T follicular helper cell (primary cell): ENCODE results near the gene GNG7.
"Not testable (repeated sequence)": the region's sequence is repeated elsewhere in the genome, so short reads cannot be mapped to it uniquely, and the experiment has no call there.

Experiments used
- DNase-seq: peaks from one replicate; pipeline ENCODE4 v3.0.0-alpha.2; 2020; ENCODE audit warnings: low read depth

Gene GNG7

DNA sequence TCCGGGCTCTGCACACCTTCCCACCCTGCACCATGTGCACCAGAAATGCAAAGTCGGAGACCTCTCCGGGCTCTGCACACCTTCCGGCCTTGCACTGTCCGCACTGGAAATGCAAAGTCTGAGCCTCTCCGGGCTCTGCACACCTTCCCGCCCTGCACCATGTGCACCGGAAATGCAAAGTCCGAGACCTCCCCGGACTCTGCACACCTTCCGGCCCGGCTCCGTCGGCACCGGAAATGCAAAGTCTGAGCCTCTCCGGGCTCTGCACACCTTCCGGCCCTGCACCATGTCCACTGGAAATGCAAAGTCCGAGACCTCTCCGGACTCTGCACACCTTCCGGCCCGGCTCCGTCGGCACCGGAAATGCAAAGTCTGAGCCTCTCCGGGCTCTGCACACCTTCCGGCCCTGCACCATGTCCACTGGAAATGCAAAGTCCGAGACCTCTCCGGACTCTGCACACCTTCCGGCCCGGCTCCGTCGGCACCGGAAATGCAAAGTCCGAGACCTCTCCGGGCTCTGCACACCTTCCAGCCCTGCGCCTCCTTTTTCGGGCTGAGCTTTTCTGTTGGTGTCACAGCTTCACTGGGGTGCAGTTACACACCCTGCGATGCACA, 59.3 kb downstream of the GNG7 start:
- DNase-seq: not testable (repeated sequence)

DNA sequence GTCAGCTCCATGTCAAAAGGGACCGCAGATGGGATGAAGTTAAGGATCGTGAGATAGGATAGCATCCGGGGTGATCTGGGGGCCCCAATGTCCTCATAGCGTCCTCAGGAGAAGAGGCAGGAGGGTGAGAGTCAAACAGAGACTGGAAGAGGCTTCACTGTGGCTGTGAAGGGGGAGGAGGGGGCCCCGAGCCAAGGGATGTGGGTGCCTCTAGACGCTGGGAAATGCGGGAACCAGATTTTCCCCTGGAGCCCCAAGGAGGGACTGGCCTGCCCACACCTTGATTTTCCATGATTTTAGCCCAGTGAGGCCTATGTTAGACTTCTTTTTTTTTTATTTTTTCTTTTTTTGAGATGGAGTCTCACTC, 61.2 kb downstream of the GNG7 start:
- DNase-seq: no peak

GRCh38 chr19:2640563-2641331, 61.7 kb downstream of the GNG7 start:
- DNase-seq: no peak

- no peak for DNase-seq
Observed at GRCh38 chr19:2639999-2640398, 62.5 kb downstream of the GNG7 start.

- DNase-seq: no peak
Observed at GRCh38 chr19:2638417-2638940, 64.0 kb downstream of the GNG7 start.

DNA sequence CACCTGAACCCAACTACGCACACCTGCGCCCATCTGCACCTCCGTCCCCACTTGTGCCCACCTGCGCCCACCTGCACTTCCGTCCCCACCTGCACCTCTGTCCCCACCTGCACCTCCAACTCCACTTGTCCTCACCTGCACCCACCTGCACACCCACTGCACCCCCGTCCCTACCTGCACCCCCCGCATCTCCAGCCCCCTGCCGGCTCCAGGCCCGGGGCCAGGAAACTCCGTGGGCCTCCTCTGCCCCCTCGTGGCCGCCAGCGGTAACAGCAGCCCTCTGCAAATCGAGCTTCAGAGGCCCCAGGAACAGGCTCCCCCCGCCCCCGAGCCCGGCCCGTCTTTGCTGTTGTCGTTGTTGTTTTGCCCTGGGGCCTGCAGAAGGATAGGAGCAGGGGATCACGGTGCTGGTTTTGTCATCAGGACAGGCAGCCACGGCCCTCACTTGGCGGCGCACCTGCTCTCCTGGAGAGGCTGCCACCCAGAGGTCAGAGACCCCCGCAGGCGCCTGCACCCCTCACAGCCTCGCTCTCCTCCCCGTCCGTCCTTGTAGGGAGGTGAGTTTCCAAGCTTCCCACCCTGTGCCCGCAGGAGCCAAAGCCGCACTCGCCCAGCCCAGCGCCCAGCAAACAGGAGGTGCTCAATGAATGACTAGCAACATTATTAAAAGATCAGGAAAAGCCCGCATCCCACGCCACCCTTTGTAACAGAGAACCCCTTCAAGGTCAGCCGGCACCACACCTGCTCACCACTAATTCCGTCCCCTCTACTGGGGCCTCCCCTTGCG, 65.4 kb downstream of the GNG7 start:
- DNase-seq: peak; percentile 63

- DNase-seq: no peak
Observed at GRCh38 chr19:2636141-2636896, 66.2 kb downstream of the GNG7 start.

DNA sequence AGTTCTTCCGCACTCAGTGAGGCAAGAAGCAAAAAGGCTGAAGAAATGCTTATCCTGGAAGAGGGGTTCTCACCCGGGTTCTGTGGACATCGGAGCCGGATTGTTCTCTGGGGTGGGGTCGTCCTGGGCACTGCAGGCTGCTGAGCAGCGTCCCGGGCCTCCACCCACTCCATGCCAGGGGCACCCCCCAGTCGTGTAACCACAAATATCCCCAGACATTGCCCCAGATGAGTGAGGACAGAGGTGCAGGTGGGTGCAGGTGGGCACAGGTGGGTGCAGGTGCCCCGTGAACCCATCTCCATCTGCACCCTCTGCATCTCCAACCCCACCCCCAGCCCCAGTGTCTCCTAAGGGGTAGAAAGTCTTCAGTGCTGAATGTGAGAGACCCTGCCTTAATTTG, 67.5 kb downstream of the GNG7 start:
- no peak for DNase-seq

- DNase-seq: no peak
Observed at GRCh38 chr19:2634228-2634951, 68.1 kb downstream of the GNG7 start.

DNA sequence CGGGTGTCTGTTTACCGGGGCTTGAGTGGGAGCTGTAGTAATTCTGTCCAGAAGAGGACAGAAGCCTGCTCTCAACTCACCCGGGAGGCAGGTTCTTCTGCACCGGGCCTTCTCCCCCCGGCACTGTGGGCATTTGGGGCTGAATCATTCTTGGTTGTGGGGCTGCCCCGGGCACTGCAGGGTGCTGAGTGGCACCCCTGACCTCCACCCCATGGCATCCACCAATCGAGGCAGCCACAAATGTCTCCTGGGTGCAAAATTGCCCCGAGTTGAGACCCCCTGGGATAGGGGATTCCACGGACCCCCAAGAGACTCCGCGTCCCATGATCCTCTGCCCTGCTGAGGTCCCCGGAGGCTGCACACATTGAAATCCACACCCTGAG, 68.8 kb downstream of the GNG7 start:
- DNase-seq: no peak

DNA sequence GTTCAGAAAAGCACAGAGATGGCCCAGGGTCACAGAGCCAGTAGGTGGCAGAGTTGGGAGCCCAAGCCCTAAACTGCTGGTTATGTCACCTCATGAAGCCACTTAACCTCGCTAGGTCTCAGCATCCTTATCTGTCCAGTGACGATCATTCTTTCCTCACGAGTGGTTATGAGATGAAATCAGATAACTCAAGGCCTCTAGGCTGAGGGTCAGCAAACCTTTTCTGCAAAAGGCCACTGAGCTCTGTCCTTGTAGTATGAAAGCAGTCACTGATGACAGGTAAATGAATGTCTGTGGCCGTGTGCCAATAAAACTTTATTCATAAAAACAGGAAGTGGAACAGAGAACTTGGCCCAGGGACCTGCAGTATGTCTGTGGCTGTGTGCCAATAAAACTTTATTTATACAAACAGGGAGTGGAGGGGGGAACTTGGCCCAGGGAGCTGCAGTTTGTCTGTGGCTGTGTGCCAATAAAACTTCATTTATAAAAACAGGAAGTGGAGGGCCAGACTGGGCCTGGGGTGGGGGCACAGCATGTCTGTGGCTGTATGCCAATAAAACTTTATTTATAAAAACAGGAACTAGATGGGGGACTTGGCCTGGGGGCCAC, 71.2 kb downstream of the GNG7 start:
- DNase-seq: no peak

GRCh38 chr19:2630352-2631001, 72.0 kb downstream of the GNG7 start:
- no peak for DNase-seq

GRCh38 chr19:2629491-2630351, 72.8 kb downstream of the GNG7 start:
- DNase-seq: no peak

GRCh38 chr19:2628597-2628996, 73.9 kb downstream of the GNG7 start:
- DNase-seq: no peak

DNA sequence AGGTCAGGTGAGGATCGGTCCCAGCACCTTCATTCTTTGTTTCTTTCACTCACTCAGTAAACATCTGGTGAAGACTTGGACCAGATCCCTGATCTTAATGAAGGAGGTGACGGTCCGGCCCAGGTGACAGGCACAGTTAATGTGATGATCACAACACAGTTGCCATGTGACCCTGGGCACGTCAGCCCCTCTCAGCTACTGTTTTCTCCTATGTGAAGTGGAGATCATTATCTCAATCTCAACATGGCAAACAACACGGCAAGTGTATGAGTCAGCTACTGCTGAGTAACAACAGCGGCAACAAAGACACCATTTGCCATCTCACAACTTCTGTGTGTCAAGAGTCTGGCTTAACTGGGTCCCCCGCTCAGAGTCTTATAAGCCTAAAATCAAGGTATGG, 74.6 kb downstream of the GNG7 start:
- DNase-seq: no peak

DNA sequence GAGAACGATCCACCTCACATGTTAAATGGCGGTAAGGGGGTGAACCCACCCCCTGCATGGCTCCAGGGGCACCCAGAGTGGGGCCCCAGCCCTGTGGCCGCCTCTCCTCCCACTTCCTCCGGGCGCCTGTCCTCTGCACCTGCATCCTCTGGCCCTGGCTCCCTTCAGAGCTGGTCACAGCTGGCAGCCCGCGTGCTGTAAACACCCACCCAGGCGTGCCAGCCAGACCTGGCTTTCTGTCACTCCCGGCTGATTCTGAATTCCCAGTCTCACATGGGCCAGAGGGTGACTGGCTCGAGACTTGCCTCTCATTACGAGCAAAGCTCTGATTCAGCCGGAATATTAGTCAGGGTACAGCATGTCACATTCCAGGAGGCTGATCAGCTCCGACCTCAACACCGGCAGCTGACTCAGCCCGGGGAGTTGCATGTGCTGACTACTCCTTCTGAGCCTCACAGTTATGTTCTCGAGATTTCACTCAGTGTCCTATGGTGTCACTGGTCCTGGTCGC, 75.1 kb downstream of the GNG7 start:
- no peak for DNase-seq

DNA sequence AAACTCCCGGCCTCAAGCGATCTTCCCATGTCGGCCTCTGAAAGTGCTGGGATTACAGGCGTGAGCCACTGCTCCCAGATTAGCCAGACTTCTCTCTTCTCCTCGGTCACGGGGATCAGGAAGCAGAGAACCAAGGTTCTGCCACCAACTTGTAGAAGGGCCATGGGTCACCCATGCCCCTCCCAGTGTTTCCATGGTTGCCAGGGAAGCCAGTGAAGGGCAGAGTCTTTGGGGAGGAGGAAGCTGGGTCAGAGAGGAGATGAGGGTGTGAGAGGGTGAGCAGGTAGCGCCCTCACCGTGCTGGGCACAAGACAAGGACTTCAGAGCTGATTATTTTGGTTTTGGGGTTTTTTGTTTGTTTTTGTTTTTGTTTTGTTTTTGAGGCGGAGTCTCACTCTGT, 77.1 kb downstream of the GNG7 start:
- no peak for DNase-seq

GRCh38 chr19:2624537-2625091, 77.9 kb downstream of the GNG7 start:
- no peak for DNase-seq

GRCh38 chr19:2623798-2624197, 78.7 kb downstream of the GNG7 start:
- no peak for DNase-seq
